ENCODE results near the gene PDHB.

The PDHB gene

GRCh38 chr3:58408906-58409305 lies 24.7 kb downstream of the PDHB start:
- H3K27me3 ChIP-seq (ENCODE audit: insufficient read depth, poor library complexity, severe bottlenecking) = no peaks in the 10 kb centered on the region
- no peak overlapping the region for H3K4me3 ChIP-seq (replicated peaks; ENCODE audit: insufficient read depth, low read length)
- no peak overlapping the region; the same call in 1 of the 2 replicates for H3K27ac ChIP-seq (replicated peaks)
- no peak for DNase-seq (ENCODE audit: low read depth in 1 of 2, low spot score in 1 of 2)
- TF ChIP-seq REST (IDR thresholded peaks at IDR 0.05; ENCODE audit: insufficient replicate concordance, low read depth) = no peak
- TF ChIP-seq GABPA (IDR thresholded peaks at IDR 0.05; ENCODE audit: low read depth) = no peak
- no peak for TF ChIP-seq POLR2AphosphoS5 (IDR thresholded peaks at IDR 0.05; ENCODE audit: low read depth)
- no peak for TF ChIP-seq SPI1 (IDR thresholded peaks at IDR 0.05; ENCODE audit: borderline replicate concordance, low read depth)
- TF ChIP-seq CTCF (IDR thresholded peaks at IDR 0.05; ENCODE audit: insufficient read depth, low read length) = no peak

GRCh38 chr3:58404396-58404795 lies 29.2 kb downstream of the PDHB start:
- Histone ChIP-seq H3K27ac (replicated peaks) (no peak overlapping the region), H3K4me3 (replicated peaks; ENCODE audit: insufficient read depth, low read length) (no peak overlapping the region), H3K27me3 (ENCODE audit: insufficient read depth, poor library complexity, severe bottlenecking) (no peaks in the 10 kb centered on the region)
- DNase-seq (ENCODE audit: low read depth in 1 of 2, low spot score in 1 of 2) = no peak
- TF ChIP-seq SPI1 (IDR thresholded peaks at IDR 0.05; ENCODE audit: borderline replicate concordance, low read depth) (no peak), REST (IDR thresholded peaks at IDR 0.05; ENCODE audit: insufficient replicate concordance, low read depth) (no peak), CTCF (IDR thresholded peaks at IDR 0.05; ENCODE audit: insufficient read depth, low read length) (no peak), POLR2AphosphoS5 (IDR thresholded peaks at IDR 0.05; ENCODE audit: low read depth) (no peak), GABPA (IDR thresholded peaks at IDR 0.05; ENCODE audit: low read depth) (no peak)

- H3K4me3 ChIP-seq (replicated peaks; ENCODE audit: insufficient read depth, low read length) = no peak overlapping the region
- H3K27ac ChIP-seq (replicated peaks) = no peak overlapping the region
These were observed 30.0 kb downstream of the PDHB start for GRCh38 chr3:58403513-58404109.

More at GRCh38 chr3:58403513-58404109, 30.0 kb downstream of the PDHB start:
- no peaks in the 10 kb centered on the region for H3K27me3 ChIP-seq (ENCODE audit: insufficient read depth, poor library complexity, severe bottlenecking)
- no peak for DNase-seq (ENCODE audit: low read depth in 1 of 2, low spot score in 1 of 2)
- TF ChIP-seq REST (IDR thresholded peaks at IDR 0.05; ENCODE audit: insufficient replicate concordance, low read depth) (no peak), SPI1 (IDR thresholded peaks at IDR 0.05; ENCODE audit: borderline replicate concordance, low read depth) (no peak), POLR2AphosphoS5 (IDR thresholded peaks at IDR 0.05; ENCODE audit: low read depth) (no peak), CTCF (IDR thresholded peaks at IDR 0.05; ENCODE audit: insufficient read depth, low read length) (no peak), GABPA (IDR thresholded peaks at IDR 0.05; ENCODE audit: low read depth) (no peak)
